GM21737 (cell line): ENCODE results near the gene SIX5.

Experiments
- ATAC-seq: cut with Tn5 transposase; IDR thresholded peaks from one replicate; pipeline ENCODE4 v1.9.1; 2021; ENCODE audit warnings: mild to moderate bottlenecking, moderate library complexity; ENCODE audit not compliant: unreplicated experiment

SIX5 gene

DNA sequence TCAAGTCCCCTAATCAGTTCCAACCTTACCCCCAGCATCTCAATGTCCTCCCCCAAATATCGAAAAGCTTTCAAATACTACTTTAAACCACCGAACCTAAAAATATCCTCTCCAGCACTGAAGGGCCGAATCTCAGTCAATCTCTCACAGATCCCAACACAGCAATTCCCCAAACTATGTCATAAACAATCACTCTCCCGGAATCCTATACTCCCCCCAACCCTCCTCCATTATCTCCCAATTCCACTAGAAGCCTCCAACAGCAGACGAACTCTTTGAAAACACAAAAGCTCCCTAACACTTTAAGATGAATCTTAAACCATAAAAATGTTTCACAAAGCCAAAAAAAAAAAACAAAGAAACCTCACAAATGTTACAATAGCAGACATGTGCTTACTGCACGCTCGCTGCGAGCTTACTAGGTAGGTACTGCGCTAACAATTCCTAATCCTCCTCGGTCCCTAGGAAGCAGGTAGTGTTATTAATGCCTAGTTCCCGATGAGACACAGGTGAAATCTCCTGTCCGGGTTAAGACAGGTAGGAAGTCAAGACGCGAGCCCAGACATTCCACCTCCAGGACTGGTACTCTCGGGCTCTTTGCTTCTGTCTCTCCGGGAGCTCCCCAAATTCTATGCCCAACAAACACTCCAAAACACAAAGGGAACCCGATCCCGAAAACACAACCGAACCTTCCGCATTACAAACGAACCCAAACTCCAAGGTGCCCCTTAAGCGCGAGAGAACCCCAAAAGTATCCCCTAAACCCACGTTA is 52.5 kb downstream of the SIX5 start:
- no peak for ATAC-seq

DNA sequence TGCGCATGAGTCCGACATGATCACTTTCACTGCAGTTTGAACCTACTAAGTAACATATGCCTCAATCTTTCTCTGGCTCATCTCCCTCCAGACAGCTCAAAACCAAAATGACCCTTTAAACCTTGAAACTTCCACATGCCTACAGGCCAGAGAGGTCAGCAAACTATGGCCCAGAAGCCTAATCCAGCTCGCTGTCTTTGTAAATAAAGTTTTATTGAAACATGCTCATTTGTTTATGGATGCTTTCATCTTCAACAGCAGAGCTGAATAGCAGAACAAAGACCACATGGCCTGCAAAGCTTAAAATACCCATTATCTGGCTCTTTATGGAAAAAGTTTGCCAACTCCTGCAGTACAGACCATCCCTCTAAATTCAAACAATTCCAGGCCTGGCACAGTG is 53.9 kb downstream of the SIX5 start:
- ATAC-seq, result no peak
